ENCODE measurements around the gene LBX1. TPM values are rescaled to one million over a fixed set of nuclear protein-coding genes. Genes with fewer than 3 reads are reported as not detected.

The LBX1 gene
- total and polyA plus RNA-seq, 2 of the 4 experiments (the other 2 are of a cell fraction), result not detected

- no TSS peak for BruUV-seq (replicated peaks)
- DNase-seq (no peak), ATAC-seq (ENCODE audit: low read depth) (no peak)
- Histone ChIP-seq H3K9me1 (ENCODE audit: insufficient read depth, low read length) (no peaks in the 10 kb centered on the region), H2BK120ac (ENCODE audit: low read depth, low read length) (no peak overlapping the region), H3K4me1 (ENCODE audit: control insufficient read depth, insufficient read depth, low read length) (no peaks in the 10 kb centered on the region), H3K27ac (ENCODE audit: insufficient read depth, low read length) (no peak overlapping the region), H3K9ac (ENCODE audit: low read depth, low read length) (no peak overlapping the region), H3K36me3 (ENCODE audit: control insufficient read depth, insufficient read depth, low read length) (no peaks in the 10 kb centered on the region), H2BK15ac (ENCODE audit: low read depth, low read length) (no peak overlapping the region), H4K8ac (ENCODE audit: low read depth in 2 of 2, low read length in 2 of 2) (no peak overlapping the region), H3K4ac (ENCODE audit: low read depth, low read length) (no peak overlapping the region), H3K14ac (replicated peaks; ENCODE audit: low read depth, low read length) (no peak overlapping the region), H2AK5ac (ENCODE audit: low read depth, low read length) (no peak overlapping the region), H3K9me3 (ENCODE audit: control insufficient read depth, insufficient read depth, low read length) (no peaks in the 10 kb centered on the region), H2BK5ac (ENCODE audit: low read depth, low read length, poor library complexity, severe bottlenecking) (no peak overlapping the region), H3K79me1 (ENCODE audit: low read depth in 1 of 2, low read length in 2 of 2) (no peaks in the 10 kb centered on the region), H4K5ac (ENCODE audit: low read depth, low read length) (no peak overlapping the region), H3K56ac (ENCODE audit: extremely low read depth, insufficient read depth, low read length) (no peak overlapping the region), H2BK20ac (ENCODE audit: low read depth, low read length) (no peak overlapping the region), H3K27me3 (ENCODE audit: control insufficient read depth, insufficient read depth, low read length) (peaks cover 50% of the 10 kb centered on the region), H2AFZ (replicated peaks; ENCODE audit: low read length, poor library complexity) (no peak overlapping the region), H4K20me1 (ENCODE audit: insufficient read depth, low read length) (no peaks in the 10 kb centered on the region), H4K91ac (ENCODE audit: insufficient read depth, low read depth, low read length) (no peak overlapping the region), H3K23ac (ENCODE audit: low read depth, low read length) (no peak overlapping the region), H3K4me3 (ENCODE audit: insufficient read depth, low read depth, low read length) (no peak overlapping the region), H2AK9ac (replicated peaks; ENCODE audit: low read depth, low read length, poor library complexity) (peak overlapping the region; percentile 24), H3K18ac (ENCODE audit: low read depth, low read length) (no peak overlapping the region), H3K4me2 (ENCODE audit: low read depth, low read length) (no peak overlapping the region)
- TF ChIP-seq NFE2L2 (IDR thresholded peaks at IDR 0.05; ENCODE audit: low read depth, low read length) (no peak), FOS (IDR thresholded peaks at IDR 0.05; ENCODE audit: low read depth, low read length) (no peak), CTCF (conservative IDR thresholded peaks at IDR 0.05; ENCODE audit: low read depth, low read length) (no peak), USF2 (IDR thresholded peaks at IDR 0.05; ENCODE audit: low read depth, low read length) (no peak), ELK1 (IDR thresholded peaks at IDR 0.05; ENCODE audit: borderline replicate concordance, low read depth, low read length) (no peak), RCOR1 (IDR thresholded peaks at IDR 0.05; ENCODE audit: insufficient replicate concordance, low read length) (no peak), CHD1 (IDR thresholded peaks at IDR 0.05; ENCODE audit: low read depth, low read length) (no peak), RAD21 (IDR thresholded peaks at IDR 0.05; ENCODE audit: low read length) (no peak), MXI1 (IDR thresholded peaks at IDR 0.05; ENCODE audit: borderline replicate concordance, low read depth, low read length) (no peak), BHLHE40 (IDR thresholded peaks at IDR 0.05; ENCODE audit: low read depth, low read length) (no peak), CEBPB (IDR thresholded peaks at IDR 0.05; ENCODE audit: low read depth, low read length) (no peak)
- in situ Hi-C loops (cut with MboI; ENCODE audit: low sequenced_read_pairs) (no loop called here), dilution Hi-C loops (cut with HindIII; ENCODE audit: low sequenced_read_pairs, unreplicated experiment) (no loop called here), intact Hi-C loops (cut with micrococcal nuclease) (no loop called here)
- WGBS, 2 experiments (ENCODE audit: extremely low coverage in 2 of 2, insufficient read length in 1 of 2), result 17% methylated on average over 2 of the region's 2 CpGs; no CpG with 5 or more reads in 1 of the 2 experiments
- ChIA-PET CTCF (interaction anchor here (0.6 kb wide), 1 partner anchor 718 kb away, joined by 6 read pairs; no protein-coding TSS in a partner anchor), POLR2A (ENCODE audit: unreplicated experiment) (interaction anchor here (0.7 kb wide), 1 partner anchor 684 kb away, joined by 9 read pairs; no protein-coding TSS in a partner anchor)
Observed at GRCh38 chr10:101207026-101207425, 22.2 kb downstream of the LBX1 start.

All from IMR-90 (cell line).